Prostate gland (tissue), 2 donors: Measurements from ENCODE around the gene ARFGAP1. TPM values are rescaled to one million over a fixed set of nuclear protein-coding genes. Genes with fewer than 3 reads are reported as not detected.

Experiments
- DNase-seq: peaks from one replicate; pipeline ENCODE4 v3.0.0-alpha.2; 2019; ENCODE audit warnings: low spot score
- H3K27ac ChIP-seq, 2 donors: fragments of 200-600 bp; sonication (generic); 2 replicates each; pipeline ENCODE4 v1.5.1; 2017 to 2019
- H3K27me3 ChIP-seq: fragments of 200-600 bp; sonication (generic); replicated peaks from 2 replicates; pipeline ENCODE4 v1.5.1; 2019; ENCODE audit not compliant: insufficient read depth
- H3K36me3 ChIP-seq, 2 donors: fragments of 200-600 bp; sonication (generic); 1 replicate in 1 of 2; 2 replicates in 1 of 2; pipeline versions ENCODE4 v1.5.1 to v1.8.1; 2017 to 2019
- H3K4me1 ChIP-seq: fragments of 200-600 bp; sonication (generic); replicated peaks from 2 replicates; pipeline ENCODE4 v1.5.1; 2019
- H3K4me3 ChIP-seq, 2 donors: fragments of 200-600 bp; sonication (generic); 2 replicates each; pipeline ENCODE4 v1.5.1; 2017 to 2019
- H3K9me3 ChIP-seq: fragments of 200-600 bp; sonication (generic); 2 replicates; pipeline ENCODE4 v1.5.1; 2017
- POLR2A ChIP-seq: fragments of 450-650 bp; IDR thresholded peaks from one replicate; pipeline ENCODE4 v1.6.1; 2016; ENCODE audit warnings: antibody characterized with exemption, mild to moderate bottlenecking
- POLR2AphosphoS5 ChIP-seq: sonication (generic); formaldehyde crosslinking; IDR thresholded peaks from one replicate; pipeline ENCODE4 v1.6.1; 2017; ENCODE audit warnings: antibody characterized with exemption
- WGBS: methylation state at CpG from one replicate; pipeline ENCODE4 v1.1.5; 2018; 5-methylcytosine and 5-hydroxymethylcytosine counted together
- intact Hi-C: fragments of 100-400 bp; cut with DNase I; formaldehyde crosslinking; loops from one replicate; pipeline ENCODE4 v1.14.2; 2022
- total RNA-seq, 2 donors: library from RNA; depleted of rRNA; stranded (reverse); fragments of >200 nt; gene quantifications; one replicate each; pipeline ENCODE4 v1.1.0, GENCODE V29; 2016
- TF ChIP-seq, protein P1 (sequence below), 4 experiments: fragments of 200-600 bp in 2 of 4; fragments of 450-650 bp in 2 of 4; sonication (generic) in 2 of 4; IDR thresholded peaks; 1 replicate in 3 of 4; 2 replicates in 1 of 4; pipeline ENCODE4 v1.5.1; 2016 to 2019; ENCODE audit warnings: antibody characterized with exemption in 4 of 4, mild to moderate bottlenecking in 2 of 4, moderate library complexity in 2 of 4

The ARFGAP1 gene
- total RNA-seq, 2 donors from 2014 or later, result 43.6 to 85.6 TPM

DNA sequence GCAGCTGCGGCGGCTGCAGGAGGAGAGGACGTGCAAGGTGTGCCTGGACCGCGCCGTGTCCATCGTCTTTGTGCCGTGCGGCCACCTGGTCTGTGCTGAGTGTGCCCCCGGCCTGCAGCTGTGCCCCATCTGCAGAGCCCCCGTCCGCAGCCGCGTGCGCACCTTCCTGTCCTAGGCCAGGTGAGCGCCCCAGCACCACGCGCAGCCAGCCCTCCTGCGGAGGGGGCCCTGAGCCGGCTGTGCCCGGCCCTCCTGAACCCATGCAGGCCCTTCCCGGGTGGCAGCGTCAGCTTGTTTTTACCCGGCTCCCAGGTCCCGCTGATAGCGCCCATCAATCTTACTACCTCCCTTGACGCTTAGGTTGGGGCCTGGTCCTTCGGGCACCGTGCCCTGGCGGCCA is 33.2 kb upstream of the ARFGAP1 start:
- intact Hi-C loops, result no loop called here
- no peak for DNase-seq
- H3K27me3 ChIP-seq, result peaks cover 2% of the 10 kb centered on the region
- no peak overlapping the region for H3K27ac ChIP-seq
- no peak overlapping the region for H3K4me3 ChIP-seq
- no peaks in the 10 kb centered on the region for H3K4me1 ChIP-seq
- 90% methylated on average over 30 of the region's 30 CpGs for WGBS
- no peaks in the 10 kb centered on the region for H3K36me3 ChIP-seq
- TF ChIP-seq POLR2A (no peak), POLR2AphosphoS5 (no peak)
- TF ChIP-seq, protein P1, sequence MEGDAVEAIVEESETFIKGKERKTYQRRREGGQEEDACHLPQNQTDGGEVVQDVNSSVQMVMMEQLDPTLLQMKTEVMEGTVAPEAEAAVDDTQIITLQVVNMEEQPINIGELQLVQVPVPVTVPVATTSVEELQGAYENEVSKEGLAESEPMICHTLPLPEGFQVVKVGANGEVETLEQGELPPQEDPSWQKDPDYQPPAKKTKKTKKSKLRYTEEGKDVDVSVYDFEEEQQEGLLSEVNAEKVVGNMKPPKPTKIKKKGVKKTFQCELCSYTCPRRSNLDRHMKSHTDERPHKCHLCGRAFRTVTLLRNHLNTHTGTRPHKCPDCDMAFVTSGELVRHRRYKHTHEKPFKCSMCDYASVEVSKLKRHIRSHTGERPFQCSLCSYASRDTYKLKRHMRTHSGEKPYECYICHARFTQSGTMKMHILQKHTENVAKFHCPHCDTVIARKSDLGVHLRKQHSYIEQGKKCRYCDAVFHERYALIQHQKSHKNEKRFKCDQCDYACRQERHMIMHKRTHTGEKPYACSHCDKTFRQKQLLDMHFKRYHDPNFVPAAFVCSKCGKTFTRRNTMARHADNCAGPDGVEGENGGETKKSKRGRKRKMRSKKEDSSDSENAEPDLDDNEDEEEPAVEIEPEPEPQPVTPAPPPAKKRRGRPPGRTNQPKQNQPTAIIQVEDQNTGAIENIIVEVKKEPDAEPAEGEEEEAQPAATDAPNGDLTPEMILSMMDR (IDR thresholded peaks at IDR 0.05), result no peak
- no peaks in the 10 kb centered on the region for H3K9me3 ChIP-seq

DNA sequence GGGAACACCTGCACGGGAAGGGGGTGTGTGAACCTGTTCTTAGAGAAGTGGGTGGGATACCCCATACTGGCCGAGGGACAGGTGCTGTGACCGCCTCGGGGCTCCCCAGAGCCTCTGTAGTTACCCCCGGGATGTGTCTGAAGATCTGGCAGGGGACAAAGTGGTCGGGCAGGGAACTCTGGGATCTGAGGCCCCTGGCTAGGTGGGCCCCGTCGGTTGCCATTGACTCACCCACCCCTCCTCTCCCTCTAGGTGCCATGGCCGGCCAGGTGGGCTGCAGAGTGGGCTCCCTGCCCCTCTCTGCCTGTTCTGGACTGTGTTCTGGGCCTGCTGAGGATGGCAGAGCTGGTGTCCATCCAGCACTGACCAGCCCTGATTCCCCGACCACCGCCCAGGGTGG is 32.6 kb upstream of the ARFGAP1 start:
- WGBS, result 78% methylated on average over 5 of the region's 11 CpGs
- no peaks in the 10 kb centered on the region for H3K4me1 ChIP-seq
- no peak for DNase-seq
- H3K9me3 ChIP-seq, result no peaks in the 10 kb centered on the region
- no peak for TF ChIP-seq POLR2A
- TF ChIP-seq, protein P1 (IDR thresholded peaks at IDR 0.05), result no peak
- no peak for TF ChIP-seq POLR2AphosphoS5
- intact Hi-C loops, result no loop called here
- H3K36me3 ChIP-seq, result no peaks in the 10 kb centered on the region
- no peak overlapping the region for H3K27ac ChIP-seq
- H3K27me3 ChIP-seq, result peaks cover 2% of the 10 kb centered on the region
- H3K4me3 ChIP-seq, result no peak overlapping the region

DNA sequence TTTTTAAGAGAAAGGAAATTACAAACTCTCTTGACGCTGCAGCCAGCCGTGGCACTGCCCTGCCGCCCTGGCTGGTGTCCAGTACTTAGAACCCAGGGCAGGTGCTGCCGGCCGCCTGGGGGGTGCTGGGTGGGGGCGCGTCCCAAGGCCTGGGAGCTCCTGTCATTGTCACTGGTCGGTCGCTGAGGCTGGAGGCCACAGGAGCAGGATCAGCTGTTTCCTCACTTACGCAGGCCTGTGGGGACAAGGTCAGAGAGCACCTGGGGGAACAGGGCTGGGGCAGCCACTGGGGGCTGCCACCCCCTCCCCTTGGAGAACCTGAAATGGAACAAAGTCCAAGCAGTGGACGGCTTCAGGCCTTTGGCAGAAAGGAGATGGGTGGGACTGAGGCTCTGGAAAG is 31.3 kb upstream of the ARFGAP1 start:
- TF ChIP-seq POLR2AphosphoS5 (no peak), POLR2A (no peak)
- TF ChIP-seq, protein P1 (IDR thresholded peaks at IDR 0.05), result no peak
- 49% methylated on average over 10 of the region's 11 CpGs for WGBS
- H3K27me3 ChIP-seq, result no peaks in the 10 kb centered on the region

DNA sequence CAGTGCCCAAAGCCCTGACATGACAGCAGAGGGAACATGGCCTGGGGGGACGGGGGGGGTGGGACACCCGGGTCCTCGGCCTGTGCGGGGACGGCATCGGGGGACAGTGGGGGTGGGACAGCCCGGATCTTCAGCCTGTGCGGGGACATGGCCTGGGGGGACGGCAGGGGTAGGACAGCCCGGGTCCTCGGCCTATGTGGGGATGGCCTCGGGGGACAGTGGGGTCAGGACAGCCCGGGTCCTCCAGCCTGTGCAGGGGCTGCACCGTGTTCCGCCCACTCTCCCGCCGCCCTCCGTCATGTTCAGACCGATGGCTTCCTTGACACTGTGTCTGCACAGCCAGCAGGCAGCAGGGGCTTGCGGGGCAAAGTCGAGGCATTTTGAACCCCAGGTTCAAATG is 29.9 kb upstream of the ARFGAP1 start:
- no peak overlapping the region for H3K27ac ChIP-seq
- H3K36me3 ChIP-seq, result no peaks in the 10 kb centered on the region
- no peak for TF ChIP-seq POLR2A
- no peak for TF ChIP-seq POLR2AphosphoS5
- TF ChIP-seq, protein P1 (IDR thresholded peaks at IDR 0.05), result no peak
- WGBS, result 90% methylated on average over 20 of the region's 21 CpGs
- H3K9me3 ChIP-seq, result no peaks in the 10 kb centered on the region
- intact Hi-C loops, result no loop called here
- no peaks in the 10 kb centered on the region for H3K4me1 ChIP-seq
- H3K27me3 ChIP-seq, result peaks cover 6% of the 10 kb centered on the region
- no peak for DNase-seq
- H3K4me3 ChIP-seq, result no peak overlapping the region

More for the DNA sequence above, 31.3 kb upstream of the ARFGAP1 start:
- no peaks in the 10 kb centered on the region for H3K9me3 ChIP-seq
- DNase-seq, result no peak
- H3K36me3 ChIP-seq, result no peaks in the 10 kb centered on the region
- H3K4me3 ChIP-seq, result no peak overlapping the region
- H3K4me1 ChIP-seq, result no peaks in the 10 kb centered on the region
- intact Hi-C loops, result no loop called here
- no peak overlapping the region for H3K27ac ChIP-seq

DNA sequence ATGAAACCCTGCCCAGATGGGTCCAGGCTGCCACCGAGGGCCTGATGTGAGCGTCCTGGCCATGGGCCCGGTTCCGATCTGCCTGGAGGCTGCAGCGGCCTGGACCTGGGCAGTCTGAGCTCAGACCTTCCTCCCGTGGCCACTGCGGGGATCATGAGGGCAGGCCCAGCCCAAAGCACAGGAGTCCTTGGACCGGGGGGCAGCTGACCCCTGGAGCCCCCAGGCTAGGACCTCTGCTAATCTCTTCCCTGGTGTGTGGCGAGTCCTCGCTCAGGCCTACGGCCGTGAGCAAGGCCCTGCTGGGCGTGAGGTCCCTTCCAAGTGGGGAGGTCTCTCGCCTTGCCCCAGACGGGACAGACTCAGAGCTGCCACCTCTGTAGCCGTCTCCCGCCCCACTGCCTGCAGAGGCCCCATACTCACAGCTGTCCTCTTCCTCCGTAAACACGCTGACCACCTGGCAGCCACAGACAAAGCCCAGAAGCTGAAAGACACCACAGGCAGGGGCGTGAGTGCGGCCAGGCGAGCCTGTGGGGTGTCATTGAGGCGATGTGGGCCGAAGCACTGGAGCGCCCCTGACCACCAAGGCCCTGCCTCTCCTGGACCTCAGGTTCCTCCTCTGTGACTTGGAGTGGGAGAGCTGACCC is 28.9 kb upstream of the ARFGAP1 start:
- TF ChIP-seq, protein P1 (IDR thresholded peaks at IDR 0.05), result no peak
- TF ChIP-seq POLR2AphosphoS5 (no peak), POLR2A (no peak)
- no peaks in the 10 kb centered on the region for H3K36me3 ChIP-seq
- WGBS, result 87% methylated on average over 24 of the region's 25 CpGs
- H3K27ac ChIP-seq, result no peak overlapping the region
- DNase-seq, result no peak
- H3K4me1 ChIP-seq, result no peaks in the 10 kb centered on the region
- H3K4me3 ChIP-seq, result no peak overlapping the region
- H3K9me3 ChIP-seq, result no peaks in the 10 kb centered on the region
- intact Hi-C loops, result no loop called here
- H3K27me3 ChIP-seq, result peaks cover 8% of the 10 kb centered on the region
